HG03439 (cell line): ENCODE results near the gene SBF1.

Experiments
- ATAC-seq: cut with Tn5 transposase; IDR thresholded peaks from one replicate; pipeline ENCODE4 v1.9.1; 2021; ENCODE audit warnings: mild to moderate bottlenecking, moderate library complexity; ENCODE audit not compliant: unreplicated experiment

SBF1 gene

DNA sequence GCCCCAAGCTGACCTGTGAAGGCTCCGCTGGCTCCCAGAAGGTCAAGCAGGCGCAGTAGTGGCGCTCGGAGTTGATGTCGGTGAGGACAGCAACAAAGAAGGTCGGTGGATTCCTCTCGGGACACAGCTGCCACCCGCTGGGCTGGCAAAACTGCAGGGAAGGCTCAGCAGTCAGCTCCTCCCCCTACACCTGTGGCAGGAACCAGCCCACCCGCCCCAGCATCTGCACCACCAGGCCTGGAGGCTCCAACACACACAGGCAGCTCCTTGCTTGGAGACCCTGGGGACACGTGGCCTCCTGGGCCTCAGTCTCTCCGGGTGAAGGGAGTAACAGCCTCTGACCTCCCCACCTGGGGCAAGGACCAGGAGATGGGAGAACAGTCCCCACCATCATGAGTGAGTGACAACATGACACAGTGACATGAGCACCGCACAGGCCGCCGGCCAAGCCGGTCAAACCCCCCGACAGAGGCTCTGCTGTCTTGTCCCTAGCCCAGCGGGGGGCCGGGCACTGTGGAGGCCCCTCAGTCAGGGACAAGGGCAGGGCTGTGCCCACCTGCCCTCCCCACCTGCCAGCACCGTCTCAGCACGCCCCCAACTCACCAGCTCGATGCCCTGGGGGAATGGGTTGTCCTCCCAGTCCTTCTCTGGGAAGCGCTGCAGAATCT lies 6.9 kb downstream of the SBF1 start:
- no peak for ATAC-seq

GRCh38 chr22:50467341-50467740 lies 7.5 kb downstream of the SBF1 start:
- no peak for ATAC-seq

DNA sequence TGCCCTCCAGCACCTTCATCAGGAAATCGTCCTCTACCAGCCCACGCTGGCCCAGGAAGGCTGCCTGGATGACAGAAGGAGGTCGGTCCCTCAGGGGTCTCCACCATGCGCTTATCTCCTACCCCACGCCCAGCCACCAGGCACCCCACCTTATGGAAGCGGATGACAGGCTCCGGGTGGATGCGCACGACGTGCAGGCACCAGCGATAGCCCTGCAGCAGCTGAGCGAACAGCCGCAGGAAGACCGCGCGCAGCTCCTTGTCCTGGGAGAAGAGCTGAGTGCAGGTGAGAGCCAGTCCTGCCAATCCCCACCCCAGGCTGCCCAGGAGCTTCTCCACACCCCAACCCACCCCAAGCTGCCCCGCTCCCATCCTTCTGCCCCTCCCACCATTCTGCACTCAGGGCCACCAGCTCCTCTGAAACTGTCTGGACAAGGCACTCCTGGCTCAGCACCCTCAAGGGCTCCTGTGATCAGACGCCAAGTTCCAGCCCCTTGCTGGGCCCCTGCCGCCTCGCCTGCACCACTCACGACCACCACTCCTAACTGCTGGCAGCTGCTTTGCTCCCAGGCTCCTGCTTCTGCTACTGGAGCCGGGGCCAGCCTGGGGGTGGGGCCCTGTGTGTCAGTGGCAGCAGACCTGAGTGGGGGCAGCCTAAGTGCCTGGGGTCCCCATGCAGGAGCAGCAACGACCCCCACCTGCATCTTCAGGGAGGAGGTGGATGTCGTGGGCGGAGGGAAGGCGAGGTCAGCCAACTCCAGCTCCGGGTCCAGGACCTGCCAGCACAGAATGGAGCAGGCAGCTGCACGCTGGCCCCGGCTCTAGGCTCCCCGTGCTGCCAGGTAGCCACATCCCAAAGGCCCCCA lies 9.5 kb downstream of the SBF1 start:
- no peak for ATAC-seq

- ATAC-seq: no peak
These were observed 10.4 kb downstream of the SBF1 start for GRCh38 chr22:50464451-50464850.

GRCh38 chr22:50463188-50463900 lies 11.5 kb downstream of the SBF1 start:
- ATAC-seq: no peak

- no peak for ATAC-seq
These were observed 12.8 kb downstream of the SBF1 start for GRCh38 chr22:50461979-50462540.

- no peak for ATAC-seq
These were observed 13.3 kb downstream of the SBF1 start for GRCh38 chr22:50461536-50461935.

DNA sequence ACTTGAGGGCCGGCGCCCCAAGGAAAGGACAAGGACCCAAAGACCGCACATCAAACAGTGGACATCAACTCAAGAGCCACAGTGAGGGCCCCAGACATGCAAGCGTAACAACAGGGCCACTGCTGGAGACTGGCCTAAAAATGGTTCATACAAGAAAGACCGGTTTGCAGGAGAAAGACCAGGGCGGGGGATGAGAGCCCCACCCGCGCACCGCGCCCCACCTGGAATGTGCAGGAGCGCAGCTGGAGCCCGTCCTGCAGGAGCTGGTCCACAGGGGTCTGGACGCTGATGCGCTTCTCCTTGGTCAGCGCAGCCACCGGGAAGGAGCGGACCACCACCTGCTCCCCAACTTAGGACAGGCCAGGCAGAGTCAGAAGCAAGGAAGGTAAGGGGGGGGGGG lies 13.9 kb downstream of the SBF1 start:
- no peak for ATAC-seq

- ATAC-seq: no peak
These were observed 15.2 kb downstream of the SBF1 start for GRCh38 chr22:50459496-50460140.

DNA sequence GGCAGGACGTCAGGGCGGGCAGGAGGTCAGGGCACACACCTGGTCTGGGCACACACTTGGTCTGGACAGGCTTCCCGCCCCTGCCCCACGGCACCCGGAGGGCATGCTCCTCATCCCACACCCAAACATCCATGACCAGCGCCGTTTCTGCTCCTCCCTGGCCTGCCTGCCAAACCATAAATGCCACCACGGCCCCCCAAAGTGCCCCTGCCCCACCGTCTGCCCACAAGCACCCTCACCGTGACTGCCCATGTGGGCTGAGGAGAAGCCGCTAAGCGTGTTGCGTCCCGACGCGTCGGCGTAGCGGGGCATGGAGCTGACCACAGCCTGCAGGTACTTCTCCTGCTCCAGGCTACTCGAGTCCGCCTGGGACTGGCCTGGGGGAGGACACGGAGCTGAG lies 15.8 kb downstream of the SBF1 start:
- no peak for ATAC-seq

DNA sequence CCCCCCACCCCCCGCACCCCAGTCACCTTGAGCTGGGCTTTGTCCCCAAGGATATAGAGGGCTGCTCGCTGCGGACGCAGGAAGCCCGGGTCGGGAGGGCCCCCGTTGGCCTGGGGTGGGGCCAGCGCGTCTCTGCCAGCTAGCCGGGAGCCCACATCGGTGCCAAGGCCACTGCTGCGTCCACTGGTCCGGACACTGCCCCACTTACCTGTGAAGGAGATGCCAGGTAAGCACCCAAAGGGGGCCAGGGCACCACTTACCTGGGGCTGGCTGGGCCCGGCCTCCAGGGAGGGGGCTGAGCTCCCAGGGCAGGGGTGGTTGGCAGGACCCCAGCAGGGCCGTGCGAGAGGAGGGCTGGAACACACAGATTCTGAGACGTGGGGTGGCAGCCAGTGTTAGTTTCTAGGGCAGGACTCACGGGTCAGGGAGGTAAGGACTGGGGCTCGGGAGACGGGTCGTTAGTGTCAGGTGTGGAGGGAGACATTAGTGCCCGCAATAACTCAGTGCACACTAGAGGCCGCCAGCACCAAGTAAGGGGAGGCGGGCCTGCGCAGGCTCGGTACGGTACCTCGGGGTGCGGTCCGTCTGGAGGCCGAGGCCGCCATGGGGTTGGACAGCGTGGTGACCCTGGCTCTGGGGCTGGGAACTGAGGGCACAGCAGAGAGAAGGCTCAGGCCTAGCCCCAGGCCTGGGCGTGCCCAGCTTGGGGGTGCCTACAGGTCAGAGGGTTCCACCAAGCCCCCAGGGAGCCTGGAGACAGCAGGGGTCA lies 18.2 kb downstream of the SBF1 start:
- no peak for ATAC-seq

DNA sequence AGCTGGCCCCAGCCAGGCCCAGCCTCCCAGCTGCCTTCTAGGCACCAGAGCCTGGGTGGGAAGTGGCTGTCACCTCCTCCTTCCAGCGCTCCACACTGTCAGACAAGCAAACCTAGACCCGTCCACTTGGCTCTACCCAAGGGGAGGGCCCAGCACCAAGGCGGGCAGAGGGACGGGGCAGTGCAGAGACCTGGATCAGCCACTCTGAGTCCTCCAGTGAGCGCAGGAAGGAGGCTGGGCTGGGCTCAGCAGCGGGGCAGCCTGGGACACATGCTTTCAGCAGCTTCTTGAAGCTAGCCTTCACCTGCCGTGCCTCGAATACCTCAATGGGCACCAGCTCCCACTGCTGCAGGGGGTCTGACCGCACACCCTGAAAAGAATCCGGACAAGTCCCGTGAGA lies 18.8 kb downstream of the SBF1 start:
- no peak for ATAC-seq

- ATAC-seq: no peak
These were observed 19.6 kb downstream of the SBF1 start for GRCh38 chr22:50455201-50455600.

GRCh38 chr22:50454556-50455075 lies 20.2 kb downstream of the SBF1 start:
- ATAC-seq: no peak

GRCh38 chr22:50452649-50453048 lies 22.2 kb downstream of the SBF1 start:
- ATAC-seq: no peak

- ATAC-seq: no peak
These were observed 27.0 kb downstream of the SBF1 start for GRCh38 chr22:50447576-50448551.

DNA sequence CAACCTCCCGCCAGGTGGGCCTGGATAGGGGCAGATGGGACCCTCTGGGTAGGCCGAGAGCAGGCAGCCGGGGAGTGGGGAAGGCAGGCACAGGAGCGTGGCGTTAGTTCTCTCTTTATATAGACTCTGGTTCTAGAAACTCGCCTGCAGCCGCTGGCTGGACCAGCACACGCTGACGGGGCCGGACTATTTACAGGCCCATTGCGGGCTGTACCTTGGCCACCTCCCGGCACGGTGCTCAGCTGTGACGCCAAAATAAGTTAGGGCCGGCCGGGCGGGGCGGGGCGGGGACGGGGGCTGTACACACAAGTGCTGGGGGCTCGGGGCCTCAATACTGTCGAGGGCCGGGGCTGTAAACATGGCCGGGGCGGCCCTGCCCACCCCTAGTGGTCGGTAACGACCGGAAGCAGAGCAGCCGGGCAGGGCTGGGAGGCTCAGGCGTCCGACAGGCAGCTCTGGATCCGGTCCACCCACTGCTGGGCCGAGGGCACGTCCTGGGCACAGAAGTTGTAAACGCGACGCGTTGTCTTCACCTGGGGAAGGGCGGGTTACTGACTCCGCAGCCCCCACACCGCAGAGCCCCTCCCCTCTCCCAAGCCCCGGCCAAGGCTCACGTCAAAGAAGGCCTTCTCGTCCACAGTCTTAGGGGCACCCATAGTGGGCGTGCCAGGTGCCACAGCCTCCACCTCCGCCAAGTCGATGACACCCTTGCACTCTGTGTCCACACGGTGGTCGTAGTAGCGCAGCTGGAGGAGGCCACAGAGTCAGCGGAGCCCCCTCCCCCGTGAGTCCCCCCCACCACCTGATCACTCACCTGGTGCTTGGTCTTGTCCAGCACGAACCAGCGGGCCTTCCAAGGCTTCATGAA lies 27.9 kb downstream of the SBF1 start:
- no peak for ATAC-seq
